H54 (cell line): ENCODE data around the gene OR1J4.

Experiments
- DNase-seq: peaks from one replicate; pipeline ENCODE4 v3.0.0; 2011; ENCODE audit warnings: low spot score, mixed read lengths; ENCODE audit not compliant: insufficient read length
- FAIRE-seq: peaks from 3 replicates; lab custom pipeline; 2011; peaks lifted over from hg19 to GRCh38; lab: Jason Lieb, UNC
- POLR2A ChIP-seq: IDR thresholded peaks from 2 replicates; pipeline ENCODE4 v1.6.1; 2011; ENCODE audit warnings: low read depth, mild to moderate bottlenecking, low read length

The OR1J4 gene

GRCh38 chr9:122538757-122539156 lies 19.8 kb downstream of the OR1J4 start:
- FAIRE-seq (no peak), DNase-seq (no peak)
- no peak for TF ChIP-seq POLR2A

DNA sequence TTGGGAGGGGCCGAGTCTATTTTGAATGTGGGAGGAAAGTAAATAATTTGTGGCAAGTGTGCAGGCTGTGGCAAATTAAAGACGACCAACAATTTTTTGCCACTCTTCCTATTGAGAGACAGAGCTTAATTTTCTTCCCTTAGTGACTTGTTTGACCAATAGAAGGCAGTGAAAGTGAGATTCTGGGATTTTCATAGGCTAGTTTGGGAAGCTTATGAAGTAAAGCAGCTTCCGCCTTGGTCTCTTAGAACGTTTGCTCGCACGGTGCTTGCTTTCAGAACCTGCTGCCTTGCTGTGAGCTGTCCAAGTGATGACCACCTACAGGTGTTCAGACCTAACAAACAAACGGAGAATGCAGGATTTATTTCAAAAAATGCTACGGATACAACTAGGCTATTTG lies 27.3 kb downstream of the OR1J4 start:
- FAIRE-seq (no peak), DNase-seq (no peak)
- no peak for TF ChIP-seq POLR2A

DNA sequence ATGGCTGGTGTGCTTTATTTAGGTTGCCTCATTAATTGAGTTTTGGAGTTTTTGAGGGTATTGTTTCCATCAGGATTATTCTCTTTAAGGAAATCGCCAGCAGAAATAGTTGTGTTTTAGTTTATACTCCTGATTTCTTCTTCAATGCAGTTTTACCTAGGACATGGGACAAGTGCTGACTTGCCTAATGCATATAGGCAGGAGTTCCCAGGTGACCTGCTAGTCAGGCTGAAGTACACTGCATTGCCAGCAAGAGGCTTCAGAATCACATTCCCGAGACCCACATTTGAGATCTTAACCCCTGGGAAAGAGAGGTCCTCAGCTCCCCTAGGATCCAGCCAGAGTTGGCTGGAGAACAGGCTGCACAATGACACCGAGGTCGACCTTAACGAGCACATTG lies 32.4 kb downstream of the OR1J4 start:
- no peak for TF ChIP-seq POLR2A
- no peak for DNase-seq
- FAIRE-seq, result no peak

DNA sequence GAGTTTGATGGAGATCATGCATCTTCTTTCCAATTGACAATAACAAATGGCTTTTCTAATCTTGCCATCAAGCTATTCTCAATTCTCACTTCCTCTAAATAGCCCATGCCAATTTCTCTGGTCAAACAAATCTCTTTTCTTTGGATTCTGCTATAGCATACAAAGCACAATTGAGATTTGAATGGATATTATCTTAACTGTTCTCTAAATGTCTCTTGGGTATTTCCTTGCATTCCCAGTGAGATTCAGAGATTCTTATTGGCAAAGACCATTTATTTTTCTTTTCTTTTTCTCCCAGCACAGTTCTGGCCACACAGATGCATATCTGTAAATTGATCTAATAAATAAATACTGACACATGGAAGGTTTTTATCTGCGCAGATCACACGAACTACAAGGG lies 33.9 kb downstream of the OR1J4 start, which contains the start of gene OR1N2:
Gene OR1N2, plus strand, starts transcription at position 301 of the 400 bp plus-strand sequence. CDS start 100 bp downstream, outside the sequence.
- TF ChIP-seq POLR2A, result no peak
- no peak for DNase-seq
- no peak for FAIRE-seq

DNA sequence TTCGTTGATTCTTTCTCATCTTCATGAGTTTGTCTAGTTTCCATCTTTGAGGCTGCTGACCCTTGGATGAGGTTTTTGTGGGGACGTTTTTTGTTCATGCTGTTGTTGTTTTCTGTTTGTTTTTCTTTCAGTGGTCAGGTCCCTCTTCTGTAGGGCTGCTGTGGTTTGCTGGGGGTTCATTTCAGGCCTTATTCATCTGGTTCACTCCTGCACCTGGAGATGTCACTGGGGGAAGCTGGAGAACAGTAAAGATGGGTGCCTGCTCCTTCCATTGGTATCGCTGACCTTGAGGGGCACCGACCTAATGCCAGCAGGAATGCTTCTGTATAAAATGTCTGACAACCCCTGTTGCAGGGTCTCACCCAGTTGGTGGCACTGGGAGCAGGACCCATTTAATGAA lies 42.5 kb downstream of the OR1J4 start:
- FAIRE-seq, result no peak
- no peak for TF ChIP-seq POLR2A
- no peak for DNase-seq

DNA sequence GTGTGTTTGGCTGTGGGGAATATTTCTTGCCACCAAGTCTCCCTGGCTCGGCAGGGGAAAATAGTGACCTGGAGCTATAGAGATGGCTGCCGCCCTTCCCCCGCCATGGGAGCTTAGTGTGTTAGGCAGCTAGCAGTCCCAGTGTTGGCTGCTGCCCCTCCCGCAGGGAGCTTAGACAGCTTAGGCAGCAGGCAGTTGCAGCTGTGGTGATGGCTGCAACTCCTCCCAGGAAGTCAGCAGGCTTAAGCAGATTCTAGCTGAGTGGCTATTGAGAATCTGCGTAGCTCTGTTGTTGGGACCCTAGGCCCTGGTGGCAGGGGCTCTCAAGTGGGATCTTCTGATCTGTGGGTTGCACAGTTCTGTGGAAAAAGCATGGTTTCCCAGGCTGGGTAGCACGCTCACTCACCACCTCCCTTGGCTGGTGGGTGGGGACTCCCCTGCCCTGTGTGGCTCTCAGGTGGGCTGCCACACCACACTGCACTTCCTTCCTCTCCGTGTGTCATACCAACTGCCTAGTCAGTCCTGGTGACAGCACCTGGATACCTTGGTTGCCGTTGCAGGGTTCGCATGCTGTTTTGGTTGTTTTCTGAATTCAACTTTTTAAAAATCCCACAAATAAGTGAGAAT lies 43.3 kb downstream of the OR1J4 start:
- DNase-seq (no peak), FAIRE-seq (no peak)
- no peak for TF ChIP-seq POLR2A

DNA sequence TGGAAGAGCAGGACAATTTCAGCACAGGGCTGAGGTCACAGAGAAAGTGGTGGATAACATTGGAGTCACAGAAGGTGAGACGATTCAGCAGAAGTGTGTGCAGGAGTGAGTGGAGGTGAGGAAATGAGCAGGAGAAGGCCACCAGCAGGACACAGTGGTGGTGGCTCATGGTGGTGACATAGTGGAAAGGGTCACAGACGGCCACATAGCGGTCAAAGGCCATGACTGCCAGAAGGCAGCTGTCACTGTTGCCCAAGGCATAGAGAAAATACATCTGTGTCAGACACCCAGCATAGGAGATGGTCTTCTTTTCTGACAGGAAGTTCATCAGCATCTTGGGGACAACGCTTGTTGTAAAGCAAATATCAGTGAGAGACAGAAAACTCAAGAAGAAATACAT lies 49.0 kb downstream of the OR1J4 start:
- no peak for DNase-seq
- TF ChIP-seq POLR2A, result no peak
- no peak for FAIRE-seq
